Caco-2 (cell line): Measurements from ENCODE around the gene CACNA1C. TPM values are rescaled to one million over a fixed set of nuclear protein-coding genes. Genes with fewer than 3 reads are reported as not detected.

Experiments
- BruUV-seq: library from RNA; stranded (reverse); fragments of 400-500 nt; replicated peaks from 2 replicates; lab custom pipeline; 2021; lab: Mats Ljungman, UMichigan
- CTCF ChIA-PET: fragments of 300-600 bp; sonication (Branson Sonifier 250); formaldehyde crosslinking; loops from one replicate; lab custom pipeline; 2022; ENCODE audit warnings: antibody characterized with exemption; lab: Charles Lee
- POLR2A ChIA-PET: fragments of 300-600 bp; sonication (Branson Sonifier 250); formaldehyde crosslinking; loops from one replicate; lab custom pipeline; 2022; ENCODE audit warnings: antibody characterized with exemption; lab: Charles Lee
- DNase-seq, 2 experiments: peaks; one replicate each; pipeline versions ENCODE4 v3.0.0 to v3.0.0-alpha.2; 2020 to 2022
- H3K27me3 ChIP-seq: replicated peaks from 2 replicates; pipeline ENCODE4 v1.6.0; 2011; ENCODE audit warnings: low read length; ENCODE audit not compliant: control insufficient read depth, insufficient read depth
- H3K36me3 ChIP-seq: 2 replicates; pipeline ENCODE4 v1.5.1; 2011; ENCODE audit warnings: low read length; ENCODE audit not compliant: control insufficient read depth, insufficient read depth
- H3K4me1 ChIP-seq: fragments of 250-450 bp; sonication (Bioruptor Pico); 2 replicates; pipeline ENCODE4 v1.5.1; 2020; ENCODE audit warnings: mild to moderate bottlenecking
- H3K4me3 ChIP-seq: 2 replicates; pipeline ENCODE4 v1.5.1; 2011; ENCODE audit warnings: low read depth, mild to moderate bottlenecking, control low read depth, low read length
- H3K9me3 ChIP-seq: fragments of 250-450 bp; sonication (Bioruptor Pico); 2 replicates; pipeline ENCODE4 v1.5.1; 2020; ENCODE audit warnings: mild to moderate bottlenecking, moderate library complexity
- H3K27ac Mint-ChIP-seq: one replicate; pipeline ENCODE4 v1.8.0; 2022; ENCODE audit warnings: mixed read lengths; ENCODE audit not compliant: unreplicated experiment
- H3K27me3 Mint-ChIP-seq: one replicate; pipeline ENCODE4 v1.8.0; 2022; ENCODE audit warnings: mixed read lengths; ENCODE audit not compliant: insufficient read depth, unreplicated experiment
- H3K36me3 Mint-ChIP-seq: one replicate; pipeline ENCODE4 v1.8.0; 2022; ENCODE audit warnings: mild to moderate bottlenecking, mixed read lengths; ENCODE audit not compliant: insufficient read depth, unreplicated experiment
- H3K4me1 Mint-ChIP-seq: one replicate; pipeline ENCODE4 v1.8.0; 2022; ENCODE audit warnings: low read depth, mixed read lengths; ENCODE audit not compliant: unreplicated experiment
- H3K4me3 Mint-ChIP-seq: one replicate; pipeline ENCODE4 v1.8.0; 2022; ENCODE audit warnings: mild to moderate bottlenecking, moderate library complexity, mixed read lengths; ENCODE audit not compliant: unreplicated experiment
- H3K9me3 Mint-ChIP-seq: one replicate; pipeline ENCODE4 v1.8.0; 2022; ENCODE audit warnings: mixed read lengths; ENCODE audit not compliant: unreplicated experiment
- CTCF ChIP-seq, 2 experiments: fragments of 200-600 bp in 1 of 2; IDR thresholded peaks; 1 replicate in 1 of 2; 2 replicates in 1 of 2; pipeline versions ENCODE4 v1.5.1 to v1.8.0; 2011 to 2022; ENCODE audit warnings: antibody characterized with exemption in 1 of 2, control low read depth in 1 of 2, inconsistent platforms in 1 of 2, low read depth in 1 of 2, low read length in 1 of 2, mild to moderate bottlenecking in 1 of 2, moderate library complexity in 1 of 2; ENCODE audit not compliant: insufficient read depth in 1 of 2, severe bottlenecking in 1 of 2, unreplicated experiment in 1 of 2
- intact Hi-C: fragments of 100-400 bp; cut with micrococcal nuclease; formaldehyde crosslinking; loops from one replicate; pipeline ENCODE4 v1.10.0; 2022; ENCODE audit not compliant: unreplicated experiment
- total RNA-seq: library from RNA; stranded (reverse); gene quantifications from 2 replicates; pipeline ENCODE4 v1.2.3, GENCODE V29; 2022

Gene CACNA1C
- total RNA-seq, 1 experiment from 2014 or later = not detected

GRCh38 chr12:2221030-2221621 is 168.3 kb downstream of the CACNA1C start:
- intact Hi-C loops = no loop called here
- peaks cover 14% of the 10 kb centered on the region for H3K27me3 Mint-ChIP-seq
- POLR2A ChIA-PET = no interaction called here
- TF ChIP-seq CTCF (IDR thresholded peaks at IDR 0.05; ENCODE audit: insufficient read depth in 1 of 2, low read depth in 1 of 2, low read length in 1 of 2, severe bottlenecking in 1 of 2, unreplicated experiment in 1 of 2) = no peak
- no peak overlapping the region for H3K27ac Mint-ChIP-seq
- H3K4me3 ChIP-seq = no peak overlapping the region
- no peak overlapping the region for H3K4me3 Mint-ChIP-seq
- H3K36me3 Mint-ChIP-seq = no peaks in the 10 kb centered on the region
- CTCF ChIA-PET = interaction anchor here (0.6 kb wide), 1 partner anchor 174 kb away, joined by 3 read pairs; no protein-coding TSS in a partner anchor
- DNase-seq = no peak
- H3K4me1 Mint-ChIP-seq = peaks cover 5% of the 10 kb centered on the region
- H3K9me3 ChIP-seq = no peaks in the 10 kb centered on the region
- no TSS peak for BruUV-seq
- no peaks in the 10 kb centered on the region for H3K27me3 ChIP-seq
- no peaks in the 10 kb centered on the region for H3K9me3 Mint-ChIP-seq
- peaks cover 5% of the 10 kb centered on the region; the same call in 1 of the 2 replicates for H3K4me1 ChIP-seq
- H3K36me3 ChIP-seq = no peaks in the 10 kb centered on the region

GRCh38 chr12:2222691-2223090 is 169.9 kb downstream of the CACNA1C start:
- H3K4me3 ChIP-seq = no peak overlapping the region
- H3K4me3 Mint-ChIP-seq = no peak overlapping the region
- no peak overlapping the region for H3K27ac Mint-ChIP-seq
- TF ChIP-seq CTCF (IDR thresholded peaks at IDR 0.05; ENCODE audit: insufficient read depth in 1 of 2, low read depth in 1 of 2, low read length in 1 of 2, severe bottlenecking in 1 of 2, unreplicated experiment in 1 of 2) = no peak
- ChIA-PET CTCF (no interaction called here), POLR2A (no interaction called here)
- H3K9me3 Mint-ChIP-seq = no peaks in the 10 kb centered on the region
- H3K27me3 ChIP-seq = no peaks in the 10 kb centered on the region
- H3K27me3 Mint-ChIP-seq = peaks cover 18% of the 10 kb centered on the region
- no TSS peak for BruUV-seq
- H3K4me1 ChIP-seq = no peaks in the 10 kb centered on the region
- H3K9me3 ChIP-seq = no peaks in the 10 kb centered on the region
- H3K36me3 ChIP-seq = no peaks in the 10 kb centered on the region
- no peaks in the 10 kb centered on the region for H3K4me1 Mint-ChIP-seq
- no peak for DNase-seq
- no peaks in the 10 kb centered on the region for H3K36me3 Mint-ChIP-seq
- intact Hi-C loops = no loop called here

- H3K4me1 Mint-ChIP-seq = no peaks in the 10 kb centered on the region
- ChIA-PET CTCF (no interaction called here), POLR2A (no interaction called here)
- H3K36me3 ChIP-seq = no peaks in the 10 kb centered on the region
- no peaks in the 10 kb centered on the region for H3K27me3 ChIP-seq
- no peak overlapping the region for H3K27ac Mint-ChIP-seq
- no peak for TF ChIP-seq CTCF (IDR thresholded peaks at IDR 0.05; ENCODE audit: insufficient read depth in 1 of 2, low read depth in 1 of 2, low read length in 1 of 2, severe bottlenecking in 1 of 2, unreplicated experiment in 1 of 2)
- no peaks in the 10 kb centered on the region for H3K36me3 Mint-ChIP-seq
- no TSS peak for BruUV-seq
- H3K27me3 Mint-ChIP-seq = peaks cover 19% of the 10 kb centered on the region
- no peaks in the 10 kb centered on the region for H3K4me1 ChIP-seq
- H3K9me3 Mint-ChIP-seq = no peaks in the 10 kb centered on the region
- H3K4me3 Mint-ChIP-seq = no peak overlapping the region
- intact Hi-C loops = no loop called here
- no peaks in the 10 kb centered on the region for H3K9me3 ChIP-seq
- no peak for DNase-seq
- no peak overlapping the region for H3K4me3 ChIP-seq
Measured at GRCh38 chr12:2224961-2225360, 172.2 kb downstream of the CACNA1C start.
